Measurements from ENCODE around the gene HOXD9.

The HOXD9 gene

GRCh38 chr2:176124110-176124946 is 1.8 kb downstream of the HOXD9 start:
- no peak for DNase-seq (ENCODE audit: low spot score)

- no peak for DNase-seq (ENCODE audit: low spot score)
Observed at GRCh38 chr2:176124947-176125771, 2.6 kb downstream of the HOXD9 start.

- DNase-seq (ENCODE audit: low spot score), result no peak
Observed at GRCh38 chr2:176125772-176126054, 3.2 kb downstream of the HOXD9 start.

- DNase-seq (ENCODE audit: low spot score), result peak; percentile 65
Observed at GRCh38 chr2:176126929-176127773, 4.6 kb downstream of the HOXD9 start.

- DNase-seq (ENCODE audit: low spot score), result no peak
Observed at GRCh38 chr2:176127774-176128072, 5.2 kb downstream of the HOXD9 start.

- no peak for DNase-seq (ENCODE audit: low spot score)
Observed at GRCh38 chr2:176128172-176128981, 5.9 kb downstream of the HOXD9 start.

- DNase-seq (ENCODE audit: low spot score), result no peak
Observed at GRCh38 chr2:176128982-176129796, 6.7 kb downstream of the HOXD9 start, which contains the start of gene HOXD8. HOXD8 (plus strand) TSS chr2:176129705; CDS start chr2:176130367, 662 bp downstream.

GRCh38 chr2:176129813-176130146 is 7.3 kb downstream of the HOXD9 start:
- DNase-seq (ENCODE audit: low spot score), result no peak

- no peak for DNase-seq (ENCODE audit: low spot score)
Observed at GRCh38 chr2:176130147-176130956, 7.8 kb downstream of the HOXD9 start.

GRCh38 chr2:176130957-176131847 is 8.7 kb downstream of the HOXD9 start:
- DNase-seq (ENCODE audit: low spot score), result no peak

GRCh38 chr2:176131848-176132158 is 9.3 kb downstream of the HOXD9 start:
- DNase-seq (ENCODE audit: low spot score), result no peak

GRCh38 chr2:176132205-176133171 is 10.0 kb downstream of the HOXD9 start:
- no peak for DNase-seq (ENCODE audit: low spot score)

- DNase-seq (ENCODE audit: low spot score), result no peak
Observed at GRCh38 chr2:176133389-176133788, 10.9 kb downstream of the HOXD9 start.

- DNase-seq (ENCODE audit: low spot score), result no peak
Observed at GRCh38 chr2:176134035-176134434, 11.5 kb downstream of the HOXD9 start.

- no peak for DNase-seq (ENCODE audit: low spot score)
Observed at GRCh38 chr2:176135035-176135440, 12.5 kb downstream of the HOXD9 start.

GRCh38 chr2:176136374-176137251 is 14.1 kb downstream of the HOXD9 start:
- DNase-seq (ENCODE audit: low spot score), result no peak

- no peak for DNase-seq (ENCODE audit: low spot score)
Observed at GRCh38 chr2:176137252-176137580, 14.7 kb downstream of the HOXD9 start.
